Transverse colon (tissue), 4 donors: Measurements from ENCODE around the gene ALDH1L2.

Experiments
- EP300 ChIP-seq: sonication (generic); formaldehyde crosslinking; IDR thresholded peaks from one replicate; pipeline ENCODE4 v1.6.1; 2017; ENCODE audit warnings: antibody characterized with exemption, low read depth
- POLR2A ChIP-seq: fragments of 450-650 bp; IDR thresholded peaks from one replicate; pipeline ENCODE4 v1.6.1; 2016; ENCODE audit warnings: antibody characterized with exemption, mild to moderate bottlenecking, moderate library complexity
- POLR2AphosphoS5 ChIP-seq, 3 donors: sonication (generic); formaldehyde crosslinking; IDR thresholded peaks; one replicate each; pipeline ENCODE4 v1.6.1; 2016; ENCODE audit warnings: antibody characterized with exemption in 3 of 3
- TF ChIP-seq, protein P1 (sequence below), 5 experiments: fragments of 200-600 bp in 3 of 5; fragments of 450-650 bp in 2 of 5; sonication (generic) in 3 of 5; IDR thresholded peaks; 1 replicate in 2 of 5; 2 replicates in 3 of 5; pipeline ENCODE4 v1.5.1; 2016 to 2017; ENCODE audit warnings: antibody characterized with exemption in 5 of 5, inconsistent platforms in 3 of 5, mild to moderate bottlenecking in 2 of 5, moderate library complexity in 1 of 5

DNA sequence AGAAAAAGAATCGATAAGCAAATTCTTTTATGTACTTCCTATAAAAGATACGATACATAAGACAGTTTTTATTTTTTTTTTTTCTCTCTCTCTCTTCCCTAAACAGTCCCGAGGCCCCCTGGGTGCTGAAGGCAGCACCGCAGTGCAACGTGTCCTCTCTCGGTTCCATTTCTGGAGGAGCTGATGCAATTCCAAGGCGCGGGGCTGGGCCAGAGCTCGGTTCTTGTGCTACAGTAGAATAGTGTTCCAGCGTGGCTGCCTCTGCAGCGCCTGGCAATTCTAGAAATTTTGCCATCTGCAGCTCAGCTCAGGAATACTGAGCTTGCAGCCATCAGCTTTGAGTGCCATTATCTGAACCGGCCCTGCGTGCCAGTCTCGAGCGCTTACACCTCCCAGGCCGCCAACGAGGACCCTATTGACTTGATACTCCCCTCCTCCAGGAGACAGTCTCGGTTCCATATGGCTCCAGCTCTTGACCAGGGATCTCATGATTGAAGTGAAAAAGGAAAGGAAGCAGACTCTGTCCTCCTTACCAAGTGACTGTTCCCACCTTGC lies 630 bp downstream of the ALDH1L2 start:
- TF ChIP-seq POLR2A, result no peak
- TF ChIP-seq, protein P1, sequence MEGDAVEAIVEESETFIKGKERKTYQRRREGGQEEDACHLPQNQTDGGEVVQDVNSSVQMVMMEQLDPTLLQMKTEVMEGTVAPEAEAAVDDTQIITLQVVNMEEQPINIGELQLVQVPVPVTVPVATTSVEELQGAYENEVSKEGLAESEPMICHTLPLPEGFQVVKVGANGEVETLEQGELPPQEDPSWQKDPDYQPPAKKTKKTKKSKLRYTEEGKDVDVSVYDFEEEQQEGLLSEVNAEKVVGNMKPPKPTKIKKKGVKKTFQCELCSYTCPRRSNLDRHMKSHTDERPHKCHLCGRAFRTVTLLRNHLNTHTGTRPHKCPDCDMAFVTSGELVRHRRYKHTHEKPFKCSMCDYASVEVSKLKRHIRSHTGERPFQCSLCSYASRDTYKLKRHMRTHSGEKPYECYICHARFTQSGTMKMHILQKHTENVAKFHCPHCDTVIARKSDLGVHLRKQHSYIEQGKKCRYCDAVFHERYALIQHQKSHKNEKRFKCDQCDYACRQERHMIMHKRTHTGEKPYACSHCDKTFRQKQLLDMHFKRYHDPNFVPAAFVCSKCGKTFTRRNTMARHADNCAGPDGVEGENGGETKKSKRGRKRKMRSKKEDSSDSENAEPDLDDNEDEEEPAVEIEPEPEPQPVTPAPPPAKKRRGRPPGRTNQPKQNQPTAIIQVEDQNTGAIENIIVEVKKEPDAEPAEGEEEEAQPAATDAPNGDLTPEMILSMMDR (IDR thresholded peaks at IDR 0.05), result peak in 2 of 5 experiments; percentile 13 to 16
- no peak for TF ChIP-seq EP300
- TF ChIP-seq POLR2AphosphoS5 (IDR thresholded peaks at IDR 0.05), result no peak
